Neural progenitor cell (in vitro differentiated cells): ENCODE results near the gene PGF.

Experiments used
- CTCF ChIP-seq: fragments of 200-600 bp; sonication (generic); IDR thresholded peaks from 2 replicates; pipeline ENCODE4 v1.5.1; 2017; ENCODE audit warnings: antibody characterized with exemption, mild to moderate bottlenecking
- EZH2 ChIP-seq: fragments of 200-600 bp; sonication (generic); IDR thresholded peaks from 2 replicates; pipeline ENCODE4 v1.6.1; 2017; ENCODE audit warnings: antibody characterized with exemption, mild to moderate bottlenecking, moderate library complexity
- EZH2phosphoT487 ChIP-seq: fragments of 200-600 bp; sonication (generic); IDR thresholded peaks from 2 replicates; pipeline ENCODE4 v1.6.1; 2017; ENCODE audit warnings: antibody characterized with exemption

GRCh38 chr14:74911221-74911620 is 44.2 kb downstream of the PGF start:
- TF ChIP-seq CTCF (no peak), EZH2 (no peak), EZH2phosphoT487 (no peak)
